ENCODE measurements around the gene CDK4. TPM values are rescaled to one million over a fixed set of nuclear protein-coding genes. Genes with fewer than 3 reads are reported as not detected.
A peak's percentile ranks its signal among the peaks of the same experiment; 100 is the strongest.

Gene CDK4
- total RNA-seq, 1 experiment from 2014 or later = 210 TPM

- no peak overlapping the region for H3K4me3 Mint-ChIP-seq (ENCODE audit: unreplicated experiment)
- DNase-seq = no peak
- no peaks in the 10 kb centered on the region for H3K9me3 Mint-ChIP-seq (ENCODE audit: unreplicated experiment)
- no peak overlapping the region for H3K4me3 ChIP-seq (ENCODE audit: low read depth, low read length)
- H3K27me3 Mint-ChIP-seq (ENCODE audit: insufficient read depth, unreplicated experiment) = no peaks in the 10 kb centered on the region
- no peaks in the 10 kb centered on the region for H3K9me3 ChIP-seq
- H3K4me1 ChIP-seq = no peaks in the 10 kb centered on the region
- no peaks in the 10 kb centered on the region for H3K36me3 ChIP-seq (ENCODE audit: control insufficient read depth, insufficient read depth, low read length)
- TF ChIP-seq CTCF (IDR thresholded peaks at IDR 0.05; ENCODE audit: insufficient read depth in 1 of 2, low read depth in 1 of 2, low read length in 1 of 2, severe bottlenecking in 1 of 2, unreplicated experiment in 1 of 2) = no peak
- no peaks in the 10 kb centered on the region for H3K27me3 ChIP-seq (replicated peaks; ENCODE audit: control insufficient read depth, insufficient read depth, low read length)
- no peaks in the 10 kb centered on the region for H3K4me1 Mint-ChIP-seq (ENCODE audit: low read depth, unreplicated experiment)
- intact Hi-C loops (cut with micrococcal nuclease; ENCODE audit: unreplicated experiment) = no loop called here
- H3K27ac Mint-ChIP-seq (ENCODE audit: unreplicated experiment) = no peak overlapping the region
- H3K36me3 Mint-ChIP-seq (ENCODE audit: insufficient read depth, unreplicated experiment) = peaks cover 12% of the 10 kb centered on the region
- ChIA-PET POLR2A (no interaction called here), CTCF (no interaction called here)
- BruUV-seq (replicated peaks) = TSS peak; percentile 16
Observed at GRCh38 chr12:57717846-57718640, 34.1 kb downstream of the CDK4 start.

- no peaks in the 10 kb centered on the region for H3K27me3 ChIP-seq (replicated peaks; ENCODE audit: control insufficient read depth, insufficient read depth, low read length)
- no peak overlapping the region for H3K4me3 ChIP-seq (ENCODE audit: low read depth, low read length)
- no peaks in the 10 kb centered on the region for H3K27me3 Mint-ChIP-seq (ENCODE audit: insufficient read depth, unreplicated experiment)
- TF ChIP-seq CTCF (IDR thresholded peaks at IDR 0.05; ENCODE audit: insufficient read depth in 1 of 2, low read depth in 1 of 2, low read length in 1 of 2, severe bottlenecking in 1 of 2, unreplicated experiment in 1 of 2) = no peak
- H3K9me3 Mint-ChIP-seq (ENCODE audit: unreplicated experiment) = no peaks in the 10 kb centered on the region
- H3K27ac Mint-ChIP-seq (ENCODE audit: unreplicated experiment) = no peak overlapping the region
- no TSS peak for BruUV-seq (replicated peaks)
- CTCF ChIA-PET = no interaction called here
- no peaks in the 10 kb centered on the region for H3K4me1 ChIP-seq
- POLR2A ChIA-PET = no interaction called here
- H3K36me3 Mint-ChIP-seq (ENCODE audit: insufficient read depth, unreplicated experiment) = peaks cover 12% of the 10 kb centered on the region
- no peaks in the 10 kb centered on the region for H3K36me3 ChIP-seq (ENCODE audit: control insufficient read depth, insufficient read depth, low read length)
- DNase-seq = no peak
- H3K4me3 Mint-ChIP-seq (ENCODE audit: unreplicated experiment) = no peak overlapping the region
- no peaks in the 10 kb centered on the region for H3K9me3 ChIP-seq
- no peaks in the 10 kb centered on the region for H3K4me1 Mint-ChIP-seq (ENCODE audit: low read depth, unreplicated experiment)
- intact Hi-C loops (cut with micrococcal nuclease; ENCODE audit: unreplicated experiment) = no loop called here
Observed at GRCh38 chr12:57717131-57717530, 35.0 kb downstream of the CDK4 start.

DNA sequence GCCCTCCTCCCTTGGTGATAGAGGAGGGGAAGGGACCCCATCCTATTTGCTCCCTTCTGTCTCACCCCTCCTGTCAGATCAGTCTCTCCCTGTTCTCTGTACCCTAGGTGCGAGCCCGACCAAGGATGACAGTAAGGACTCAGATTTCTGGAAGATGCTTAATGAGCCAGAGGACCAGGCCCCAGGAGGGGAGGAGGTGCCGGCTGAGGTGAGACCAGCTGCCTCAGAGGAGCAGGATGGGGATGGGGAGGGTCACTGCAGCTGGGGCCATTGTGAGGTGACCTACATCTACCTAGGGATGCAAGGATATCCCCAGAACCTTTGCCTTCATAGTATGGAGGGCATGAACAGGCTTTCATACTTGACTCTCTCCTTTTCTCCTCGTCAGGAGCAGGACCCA lies 35.8 kb downstream of the CDK4 start:
- intact Hi-C loops (cut with micrococcal nuclease; ENCODE audit: unreplicated experiment) = no loop called here
- H3K36me3 Mint-ChIP-seq (ENCODE audit: insufficient read depth, unreplicated experiment) = peaks cover 19% of the 10 kb centered on the region
- no peaks in the 10 kb centered on the region for H3K4me1 ChIP-seq
- TF ChIP-seq CTCF (IDR thresholded peaks at IDR 0.05; ENCODE audit: insufficient read depth in 1 of 2, low read depth in 1 of 2, low read length in 1 of 2, severe bottlenecking in 1 of 2, unreplicated experiment in 1 of 2) = no peak
- no peak overlapping the region for H3K27ac Mint-ChIP-seq (ENCODE audit: unreplicated experiment)
- POLR2A ChIA-PET = no interaction called here
- no peak for DNase-seq
- BruUV-seq (replicated peaks) = no TSS peak
- no peaks in the 10 kb centered on the region for H3K27me3 ChIP-seq (replicated peaks; ENCODE audit: control insufficient read depth, insufficient read depth, low read length)
- no peak overlapping the region for H3K4me3 ChIP-seq (ENCODE audit: low read depth, low read length)
- H3K36me3 ChIP-seq (ENCODE audit: control insufficient read depth, insufficient read depth, low read length) = no peaks in the 10 kb centered on the region
- no peak overlapping the region for H3K4me3 Mint-ChIP-seq (ENCODE audit: unreplicated experiment)
- H3K9me3 Mint-ChIP-seq (ENCODE audit: unreplicated experiment) = no peaks in the 10 kb centered on the region
- H3K4me1 Mint-ChIP-seq (ENCODE audit: low read depth, unreplicated experiment) = no peaks in the 10 kb centered on the region
- CTCF ChIA-PET = no interaction called here
- no peaks in the 10 kb centered on the region for H3K27me3 Mint-ChIP-seq (ENCODE audit: insufficient read depth, unreplicated experiment)
- H3K9me3 ChIP-seq = no peaks in the 10 kb centered on the region
